Measurements from ENCODE around the gene ACSM6. TPM values are rescaled to one million over a fixed set of nuclear protein-coding genes. Genes with fewer than 3 reads are reported as not detected.

Gene ACSM6
- total RNA-seq, 2 donors from 2014 or later, result 0.52 to 9.6 TPM

DNA sequence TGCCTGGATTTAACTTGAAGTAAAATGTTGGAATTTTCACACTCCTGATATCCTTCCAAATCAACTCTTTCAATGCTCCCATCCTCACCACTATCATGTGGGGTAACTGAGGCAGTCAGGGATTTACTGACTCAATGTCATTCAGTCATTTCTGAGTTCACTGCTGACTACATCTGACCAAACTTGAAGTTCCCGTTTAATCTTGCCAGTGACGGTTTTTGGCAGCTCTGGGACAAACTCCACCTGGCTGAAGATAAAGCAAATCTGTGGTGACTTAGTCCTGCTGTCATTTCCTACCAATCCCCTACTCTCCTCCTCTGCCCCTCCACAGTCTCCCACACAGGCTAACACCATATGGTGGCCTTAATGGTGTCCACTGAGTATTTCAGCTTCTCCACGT is 22.7 kb upstream of the ACSM6 start:
- 29 to 37% methylated on average over 3 of the region's 3 CpGs for WGBS, 2 donors
- Histone ChIP-seq H3K36me3 (replicated peaks in 1 of 2; ENCODE audit: insufficient read depth in 1 of 2, low read depth in 2 of 2) (no peaks in the 10 kb centered on the region), H3K4me3 (no peak overlapping the region), H3K27me3 (no peaks in the 10 kb centered on the region), H3K27ac (no peak overlapping the region), H3K4me1 (peaks cover 10% of the 10 kb centered on the region), H3K9me3 (no peaks in the 10 kb centered on the region)
- DNase-seq, result no peak
- ATAC-seq, result peak; percentile 38
- no peak for TF ChIP-seq POLR2A (IDR thresholded peaks at IDR 0.05)
- TF ChIP-seq, protein P1, sequence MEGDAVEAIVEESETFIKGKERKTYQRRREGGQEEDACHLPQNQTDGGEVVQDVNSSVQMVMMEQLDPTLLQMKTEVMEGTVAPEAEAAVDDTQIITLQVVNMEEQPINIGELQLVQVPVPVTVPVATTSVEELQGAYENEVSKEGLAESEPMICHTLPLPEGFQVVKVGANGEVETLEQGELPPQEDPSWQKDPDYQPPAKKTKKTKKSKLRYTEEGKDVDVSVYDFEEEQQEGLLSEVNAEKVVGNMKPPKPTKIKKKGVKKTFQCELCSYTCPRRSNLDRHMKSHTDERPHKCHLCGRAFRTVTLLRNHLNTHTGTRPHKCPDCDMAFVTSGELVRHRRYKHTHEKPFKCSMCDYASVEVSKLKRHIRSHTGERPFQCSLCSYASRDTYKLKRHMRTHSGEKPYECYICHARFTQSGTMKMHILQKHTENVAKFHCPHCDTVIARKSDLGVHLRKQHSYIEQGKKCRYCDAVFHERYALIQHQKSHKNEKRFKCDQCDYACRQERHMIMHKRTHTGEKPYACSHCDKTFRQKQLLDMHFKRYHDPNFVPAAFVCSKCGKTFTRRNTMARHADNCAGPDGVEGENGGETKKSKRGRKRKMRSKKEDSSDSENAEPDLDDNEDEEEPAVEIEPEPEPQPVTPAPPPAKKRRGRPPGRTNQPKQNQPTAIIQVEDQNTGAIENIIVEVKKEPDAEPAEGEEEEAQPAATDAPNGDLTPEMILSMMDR (IDR thresholded peaks at IDR 0.05), result no peak
- intact Hi-C loops (cut with DNase I), result no loop called here

DNA sequence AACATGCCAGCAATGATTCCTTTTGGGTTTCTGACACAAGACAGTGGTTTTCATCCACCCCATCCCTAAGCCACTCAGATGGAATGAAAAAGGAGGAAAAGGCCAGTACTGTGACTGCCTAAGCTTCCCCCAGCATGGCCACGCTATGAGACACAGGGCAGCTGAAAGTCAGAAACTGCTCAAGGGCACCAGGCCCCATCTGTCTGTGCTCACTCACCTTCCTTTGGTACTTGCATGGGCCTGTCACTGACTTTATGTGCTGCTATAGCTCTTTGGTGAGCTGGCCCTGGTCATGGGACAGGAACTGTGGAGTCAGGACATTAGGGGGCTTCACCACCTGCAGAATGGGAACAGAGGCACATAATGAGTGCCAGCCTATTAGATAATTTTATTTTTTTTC is 21.2 kb upstream of the ACSM6 start:
- 67 to 72% methylated on average over 1 of the region's 1 CpG for WGBS, 2 donors
- TF ChIP-seq POLR2A (IDR thresholded peaks at IDR 0.05), result no peak
- TF ChIP-seq, protein P1 (IDR thresholded peaks at IDR 0.05), result no peak
- H3K36me3 ChIP-seq (replicated peaks in 1 of 2; ENCODE audit: insufficient read depth in 1 of 2, low read depth in 2 of 2), result no peaks in the 10 kb centered on the region

DNA sequence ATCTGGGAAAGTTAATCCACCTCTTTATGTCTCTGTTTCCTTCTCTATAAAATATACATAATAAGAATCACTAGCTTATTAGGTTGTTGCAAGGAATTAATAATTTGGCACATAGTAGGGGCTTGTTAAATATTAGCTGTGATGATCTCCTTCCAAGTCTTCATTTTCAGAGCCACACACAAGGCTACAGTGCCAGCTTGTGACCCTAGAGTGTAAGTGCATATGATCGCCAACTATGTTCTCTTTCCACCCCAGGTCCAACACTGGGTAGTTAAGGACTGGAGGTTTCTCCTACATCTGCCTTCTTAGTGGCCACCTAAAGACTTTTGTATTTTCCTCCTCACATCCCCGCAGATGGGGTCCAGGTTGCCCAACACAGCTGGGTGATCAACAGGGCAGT is 17.9 kb upstream of the ACSM6 start:
- Histone ChIP-seq H3K4me3 (no peak overlapping the region), H3K27me3 (no peaks in the 10 kb centered on the region), H3K36me3 (replicated peaks in 1 of 2; ENCODE audit: insufficient read depth in 1 of 2, low read depth in 2 of 2) (no peaks in the 10 kb centered on the region), H3K9me3 (no peaks in the 10 kb centered on the region), H3K4me1 (peaks cover 38% of the 10 kb centered on the region), H3K27ac (no peak overlapping the region)
- TF ChIP-seq POLR2A (IDR thresholded peaks at IDR 0.05), result no peak
- TF ChIP-seq, protein P1 (IDR thresholded peaks at IDR 0.05), result peak in 1 of 7 experiments; percentile 41
- no peak for ATAC-seq
- 100% methylated on average over 2 of the region's 2 CpGs for WGBS, 2 donors
- no peak for DNase-seq
- intact Hi-C loops (cut with DNase I), result no loop called here

More for the DNA sequence above, 21.2 kb upstream of the ACSM6 start:
- ATAC-seq, result no peak
- H3K4me3 ChIP-seq, result no peak overlapping the region
- no peak overlapping the region for H3K27ac ChIP-seq
- H3K4me1 ChIP-seq, result peaks cover 16% of the 10 kb centered on the region
- H3K9me3 ChIP-seq, result no peaks in the 10 kb centered on the region
- intact Hi-C loops (cut with DNase I), result no loop called here
- no peak for DNase-seq
- no peaks in the 10 kb centered on the region for H3K27me3 ChIP-seq

DNA sequence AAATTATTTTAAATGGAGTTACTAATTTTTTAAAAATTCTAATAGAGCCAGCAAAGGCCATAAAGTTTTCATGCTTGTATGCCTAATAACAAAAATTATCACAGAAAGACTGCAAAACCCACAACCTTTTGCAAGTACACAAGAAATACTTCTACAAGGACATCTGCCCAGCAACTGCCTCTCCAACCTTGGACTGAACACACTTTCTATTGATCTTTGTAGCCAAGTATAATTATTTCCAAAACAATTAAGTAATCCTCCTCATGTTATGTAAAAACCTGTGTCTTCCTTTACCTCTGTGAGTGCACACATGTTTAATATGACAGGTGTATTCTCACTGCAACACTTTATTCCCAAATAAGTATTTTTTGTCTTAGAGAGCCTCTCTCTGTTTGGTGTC is 16.6 kb upstream of the ACSM6 start:
- intact Hi-C loops (cut with DNase I), result no loop called here
- Histone ChIP-seq H3K27ac (peak overlapping the region in 3 of 4 donors; percentile 22 to 99 (median 62)), H3K36me3 (replicated peaks in 1 of 2; ENCODE audit: insufficient read depth in 1 of 2, low read depth in 2 of 2) (no peaks in the 10 kb centered on the region), H3K4me1 (peaks cover 36% of the 10 kb centered on the region), H3K9me3 (no peaks in the 10 kb centered on the region), H3K4me3 (no peak overlapping the region), H3K27me3 (no peaks in the 10 kb centered on the region)
- DNase-seq (no peak), ATAC-seq (no peak)
- TF ChIP-seq POLR2A (IDR thresholded peaks at IDR 0.05), result no peak
- TF ChIP-seq, protein P1 (IDR thresholded peaks at IDR 0.05), result no peak

DNA sequence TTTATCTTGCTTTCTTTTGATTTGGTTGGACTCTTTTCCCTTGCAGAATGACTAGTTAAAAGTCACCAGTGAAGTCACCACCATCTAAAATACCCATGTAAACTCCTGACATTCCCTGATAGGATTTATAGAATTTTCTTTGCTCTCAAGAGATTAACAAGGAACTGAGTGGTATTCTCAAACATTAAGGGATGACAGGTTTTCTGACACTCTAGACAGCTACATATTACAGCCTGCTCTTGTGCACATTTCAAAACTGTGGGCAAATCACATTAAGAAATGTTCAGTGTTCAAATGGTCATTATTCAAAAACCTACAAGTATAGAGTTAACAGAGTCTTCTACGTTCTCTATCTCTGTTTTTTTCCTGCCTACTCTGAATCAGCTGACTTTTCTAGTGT is 15.8 kb upstream of the ACSM6 start:
- H3K36me3 ChIP-seq (replicated peaks in 1 of 2; ENCODE audit: insufficient read depth in 1 of 2, low read depth in 2 of 2), result no peaks in the 10 kb centered on the region
- no peak for TF ChIP-seq POLR2A (IDR thresholded peaks at IDR 0.05)
- TF ChIP-seq, protein P1 (IDR thresholded peaks at IDR 0.05), result no peak
- peak overlapping the region in 3 of 4 donors; percentile 22 to 99 (median 62) for H3K27ac ChIP-seq
- DNase-seq (no peak), ATAC-seq (no peak)
- H3K4me3 ChIP-seq, result no peak overlapping the region
- H3K27me3 ChIP-seq, result no peaks in the 10 kb centered on the region
- H3K4me1 ChIP-seq, result peaks cover 36% of the 10 kb centered on the region
- intact Hi-C loops (cut with DNase I), result no loop called here
- 12 to 13% methylated on average over 1 of the region's 1 CpG for WGBS, 2 donors
- no peaks in the 10 kb centered on the region for H3K9me3 ChIP-seq

Data from body of pancreas (tissue), 4 donors.